Stimulated activated CD8-positive, alpha-beta memory T cell treated with anti-CD3 and anti-CD28 coated beads, Interleukin-12 subunit alpha, Interleukin-12 subunit beta, amount 100 ng/mL, for 1 hour (primary cell): Measurements from ENCODE around the gene SEPTIN11.
"Not testable (repeated sequence)": the region's sequence is repeated elsewhere in the genome, so short reads cannot be mapped to it uniquely, and the experiment has no call there.

Experiments used
- DNase-seq: peaks from one replicate; pipeline ENCODE4 v3.0.0-alpha.2; 2020; ENCODE audit warnings: low read depth

Gene SEPTIN11

GRCh38 chr4:76952071-76952470 is 2.5 kb downstream of the SEPTIN11 start:
- no peak for DNase-seq

DNA sequence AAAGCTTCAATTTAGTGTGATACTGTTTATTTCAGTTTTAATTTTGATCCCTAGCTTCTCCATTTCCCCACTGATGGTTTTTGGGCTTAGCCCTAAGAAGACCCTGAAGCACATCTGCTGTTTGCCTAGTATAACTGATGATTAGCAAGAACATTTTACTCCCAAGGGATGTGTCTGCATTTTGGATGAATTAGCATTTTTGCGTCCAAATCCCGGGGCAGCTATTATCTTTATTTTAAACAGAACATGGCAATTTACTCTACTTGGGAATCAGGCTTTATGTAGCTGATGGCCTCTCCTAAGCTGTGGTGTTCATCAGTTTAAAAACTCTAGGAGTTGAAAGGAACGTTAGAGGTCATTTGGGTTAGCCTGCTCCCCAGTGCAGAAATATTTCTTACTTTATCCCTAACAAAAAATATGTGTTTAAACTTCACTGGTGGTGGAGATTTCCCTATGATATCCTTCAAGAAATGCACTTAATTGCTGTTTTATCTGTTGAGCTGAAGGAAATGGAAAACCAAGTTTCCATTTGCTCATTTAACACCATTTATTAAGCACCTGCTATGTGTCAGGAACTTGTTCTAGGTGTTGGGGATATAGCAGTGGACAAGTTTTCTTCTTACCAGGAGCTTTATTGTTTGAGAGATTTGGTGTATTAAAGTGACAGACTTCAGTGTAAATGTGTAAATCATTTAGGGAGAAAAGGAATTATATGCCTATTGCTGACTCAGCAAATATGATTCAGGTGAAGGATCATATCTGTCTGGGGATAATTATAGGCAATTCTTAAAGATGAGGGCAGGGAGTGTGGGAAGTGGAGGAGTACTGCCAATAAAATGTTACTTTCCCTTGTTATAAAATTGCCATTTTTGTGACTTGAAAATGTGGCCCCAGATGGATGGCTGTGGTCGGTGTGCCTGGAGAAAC is 3.4 kb downstream of the SEPTIN11 start:
- DNase-seq, result no peak

- DNase-seq, result no peak
These were observed 4.4 kb downstream of the SEPTIN11 start for GRCh38 chr4:76953956-76954355.

DNA sequence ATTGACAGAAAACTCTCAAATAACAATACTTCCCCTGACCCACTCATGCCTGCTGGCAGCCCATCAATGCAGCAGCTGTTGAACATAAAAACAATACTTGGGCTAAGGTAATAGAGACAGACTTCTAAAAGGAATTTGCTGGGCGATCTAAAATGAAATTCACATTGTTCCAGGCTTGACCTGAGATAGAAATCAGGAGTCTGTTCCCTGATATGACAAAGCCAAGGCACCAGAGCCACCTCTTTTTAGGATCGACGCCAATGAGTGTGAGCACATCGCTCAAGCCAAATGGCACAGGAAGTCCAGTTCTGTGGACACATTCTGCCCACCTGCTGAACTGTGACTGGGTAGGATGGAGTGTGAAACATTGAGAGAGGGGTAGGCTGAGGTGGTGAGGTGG is 4.9 kb downstream of the SEPTIN11 start:
- DNase-seq, result no peak

DNA sequence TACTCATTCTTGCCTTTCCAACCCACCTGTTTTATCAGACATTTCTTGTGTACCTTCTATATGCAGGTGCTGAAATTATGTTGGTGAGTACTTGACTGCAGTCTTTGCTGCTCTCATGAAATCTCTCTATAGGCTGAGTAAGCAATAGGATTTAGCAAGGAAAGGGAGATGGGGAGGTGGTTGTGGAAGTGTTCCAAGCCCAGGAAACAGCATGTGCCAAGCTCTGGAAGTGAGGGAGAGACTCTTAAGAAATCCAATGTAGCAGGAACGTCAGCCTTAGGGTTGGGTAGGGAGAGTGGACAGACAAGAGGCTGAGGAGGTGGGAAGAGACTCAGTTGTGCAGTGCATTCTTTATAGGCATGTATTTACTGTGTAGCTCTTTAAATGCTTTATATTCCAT is 5.6 kb downstream of the SEPTIN11 start:
- no peak for DNase-seq

DNA sequence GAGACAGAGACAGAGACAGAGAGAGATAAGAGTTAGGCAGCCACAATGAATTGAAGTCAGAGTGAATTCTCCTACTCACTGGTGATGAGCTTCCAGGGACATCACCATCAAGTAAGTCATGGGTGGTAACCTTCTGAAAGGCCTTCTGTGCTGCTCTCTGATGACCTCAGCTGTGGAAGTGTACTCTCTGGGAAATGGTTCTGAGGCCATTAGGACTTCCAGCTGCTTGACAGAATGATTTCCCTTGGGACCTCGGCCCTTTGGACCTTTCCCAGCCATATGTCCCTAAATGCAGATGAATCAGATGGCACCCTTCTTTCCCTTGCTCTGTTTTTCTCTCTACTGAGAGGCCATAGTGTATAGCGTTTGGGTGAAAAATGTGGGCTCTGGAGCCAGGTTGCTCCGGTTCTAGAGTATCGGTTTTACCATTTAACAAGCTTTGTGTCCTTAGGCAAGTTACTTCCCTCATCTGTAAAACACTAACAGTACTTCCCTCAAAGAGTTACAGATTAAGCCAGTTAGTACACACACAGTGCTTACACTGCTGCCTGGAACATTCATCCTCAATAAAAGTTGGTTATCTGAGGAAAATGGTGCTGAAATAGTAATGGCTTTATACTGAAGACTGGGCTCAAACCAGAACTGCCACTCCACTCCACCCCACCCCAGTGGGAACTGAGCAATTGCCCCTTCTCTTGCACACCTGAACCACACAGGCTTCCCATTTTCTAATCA is 7.6 kb downstream of the SEPTIN11 start:
- no peak for DNase-seq

DNA sequence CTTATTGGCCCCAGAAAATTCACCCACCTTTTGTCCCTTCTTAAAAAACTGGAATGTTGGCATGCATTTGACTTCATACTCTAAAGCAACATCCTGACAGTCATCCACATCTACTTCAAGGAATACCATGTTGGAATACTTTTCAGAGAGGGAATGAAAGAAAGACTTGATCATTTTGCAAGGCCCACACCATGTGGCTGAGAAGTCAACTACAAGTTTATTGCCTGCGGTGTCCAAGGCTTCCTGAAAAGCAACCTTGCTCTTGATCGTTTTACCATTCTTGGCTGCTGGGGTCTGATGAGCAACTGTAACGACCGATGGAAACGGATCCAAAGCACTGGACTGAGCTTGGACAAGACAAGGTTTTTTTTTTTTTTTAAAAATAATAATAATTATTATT is 9.3 kb downstream of the SEPTIN11 start:
- DNase-seq, result no peak

- no peak for DNase-seq
These were observed 10.5 kb downstream of the SEPTIN11 start for GRCh38 chr4:76960014-76960413.

- DNase-seq, result no peak
These were observed 13.0 kb downstream of the SEPTIN11 start for GRCh38 chr4:76962406-76963130.

DNA sequence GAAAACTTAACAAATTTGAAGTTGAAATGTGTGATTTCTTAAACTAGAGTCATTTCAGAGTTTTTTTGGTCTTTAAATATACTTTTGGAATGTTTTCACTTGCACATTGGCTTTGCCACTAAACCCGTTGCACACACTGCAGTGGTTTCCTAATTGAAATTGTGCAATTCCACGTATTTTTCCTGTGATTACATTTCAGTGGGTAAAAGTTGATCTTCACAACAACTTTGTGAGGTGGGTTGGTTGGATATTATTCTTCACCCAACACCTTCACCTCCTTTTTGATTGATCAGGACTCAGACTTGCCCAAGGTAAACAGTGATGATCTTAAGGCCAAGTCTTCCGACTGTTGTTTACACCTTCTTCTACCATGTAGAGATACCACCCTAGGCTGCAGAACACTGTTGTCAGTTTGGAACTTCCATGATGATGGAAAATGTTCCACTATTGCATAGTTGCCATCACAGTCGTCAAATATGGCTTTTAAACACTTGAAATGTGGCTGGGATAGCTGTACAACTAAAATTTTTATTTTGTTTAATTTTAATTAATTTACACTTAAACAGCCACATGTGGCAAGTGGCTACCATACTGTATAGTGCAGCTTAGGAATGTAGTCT is 13.7 kb downstream of the SEPTIN11 start:
- DNase-seq, result no peak

GRCh38 chr4:76963927-76964326 is 14.4 kb downstream of the SEPTIN11 start:
- DNase-seq, result not testable (repeated sequence)

GRCh38 chr4:76964769-76965168 is 15.2 kb downstream of the SEPTIN11 start:
- no peak for DNase-seq

DNA sequence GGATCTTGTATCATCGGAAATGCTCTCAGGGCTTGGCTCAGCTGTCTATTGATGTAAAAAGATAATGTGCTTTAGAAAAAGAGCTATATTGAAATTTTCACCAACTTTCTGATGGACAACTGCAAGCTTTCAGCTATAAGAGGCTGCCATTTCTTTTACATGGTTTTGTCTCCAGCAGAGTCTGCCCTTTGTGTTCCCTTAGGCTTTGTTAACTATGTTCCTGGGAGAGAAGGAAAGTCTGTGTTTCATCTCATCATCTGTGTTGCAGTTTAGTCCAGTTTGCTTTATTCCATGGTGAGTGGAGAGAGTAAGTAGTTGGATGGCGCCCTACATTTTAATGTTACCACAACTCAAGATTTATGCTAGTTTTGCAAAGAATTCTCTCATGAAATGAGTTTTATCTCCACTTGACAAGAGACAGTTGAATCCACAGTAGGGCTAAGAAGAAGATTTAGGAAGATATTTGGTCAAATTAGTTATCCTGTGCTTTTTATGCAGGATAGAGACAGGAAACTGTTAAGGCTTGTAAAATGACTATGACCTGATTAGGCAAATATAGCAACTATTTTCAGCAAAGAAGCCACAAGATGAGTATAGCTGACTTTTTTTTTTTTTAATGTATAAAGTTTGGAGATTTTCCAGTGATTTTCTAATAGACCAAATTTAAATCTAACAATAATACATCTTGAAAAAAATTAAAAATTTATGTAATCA is 16.5 kb downstream of the SEPTIN11 start:
- DNase-seq, result no peak

DNA sequence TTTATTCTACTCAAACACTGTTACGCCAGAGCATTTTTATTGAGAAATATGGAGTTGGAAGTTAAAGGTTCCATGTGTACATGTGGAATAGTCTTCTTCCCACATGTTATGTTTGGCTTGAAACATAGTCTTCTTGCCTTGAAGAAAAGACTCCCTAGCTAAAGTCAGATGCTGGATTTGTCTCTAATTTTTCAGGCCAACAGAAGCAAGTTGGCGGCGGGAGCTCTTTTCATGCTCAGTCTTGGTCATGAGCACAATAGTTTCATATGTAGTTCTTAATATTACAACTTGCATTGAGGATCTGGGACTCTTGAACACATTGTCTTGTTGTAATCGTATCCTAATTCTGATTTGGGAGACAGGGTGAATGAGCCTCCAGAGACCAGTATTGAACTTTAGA is 19.4 kb downstream of the SEPTIN11 start:
- no peak for DNase-seq

DNA sequence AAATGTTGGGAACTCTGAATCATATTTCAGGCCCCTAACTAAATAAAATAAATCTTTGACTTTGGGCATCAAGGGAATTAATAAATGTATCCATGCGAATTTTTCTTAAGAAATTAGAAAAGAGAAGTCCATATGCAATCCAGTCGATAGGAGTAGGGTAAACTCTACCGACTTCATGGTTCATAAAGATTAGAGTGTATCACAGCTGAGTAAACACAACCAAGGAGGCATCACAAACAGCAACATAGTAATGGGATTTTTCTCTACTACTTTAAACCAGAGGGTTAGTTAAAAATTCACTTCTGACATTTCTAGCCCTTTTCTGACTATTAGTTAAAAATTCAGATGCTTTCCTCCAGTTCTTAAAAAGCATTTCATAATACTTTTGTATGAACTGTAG is 19.9 kb downstream of the SEPTIN11 start:
- DNase-seq, result no peak

DNA sequence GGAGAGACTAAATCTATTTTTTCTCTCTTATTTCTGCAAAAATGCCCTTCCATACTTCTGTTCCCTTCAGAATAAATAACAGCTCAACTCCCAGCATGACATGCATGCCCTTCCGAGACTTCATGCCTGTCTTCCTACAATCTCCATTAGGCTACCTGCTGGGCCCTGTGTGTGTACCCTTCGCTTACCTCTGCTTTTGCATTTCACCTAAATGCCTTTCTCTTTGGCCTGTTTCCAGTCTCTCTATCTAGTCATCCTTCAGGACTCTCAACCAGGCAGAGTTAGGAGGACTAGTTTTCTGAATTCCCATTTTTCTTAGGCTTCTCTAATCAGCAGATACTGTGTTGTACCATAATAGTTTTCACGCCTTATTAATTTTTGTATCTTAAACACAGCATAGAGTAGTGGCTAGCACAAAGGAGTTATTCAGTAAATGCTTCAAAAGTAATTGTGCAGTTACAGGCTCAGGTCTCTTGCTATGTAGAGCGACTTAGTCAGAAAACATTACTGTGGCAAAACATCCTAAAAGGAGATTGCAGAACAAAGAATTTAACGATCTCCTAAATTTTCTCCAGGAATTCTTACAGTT is 20.5 kb downstream of the SEPTIN11 start:
- DNase-seq, result no peak

DNA sequence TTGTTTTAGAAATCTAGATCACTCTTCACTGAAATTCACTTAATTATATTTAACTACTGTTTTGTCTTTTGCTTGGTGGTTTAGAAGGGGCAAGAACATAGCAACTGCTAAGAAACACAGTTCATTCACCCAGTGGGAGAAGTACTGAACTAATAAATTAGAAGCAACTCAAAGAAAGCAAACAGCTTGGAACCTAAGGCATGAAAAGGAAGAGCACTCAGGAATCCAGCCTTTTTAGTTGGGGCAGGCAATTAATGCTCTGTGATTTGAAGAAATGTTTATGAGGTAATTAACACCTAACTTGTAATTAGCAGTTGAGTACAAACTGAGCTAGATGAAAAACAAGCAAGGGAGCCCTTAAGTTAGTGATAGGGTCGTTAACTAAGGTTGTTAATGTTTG is 22.8 kb downstream of the SEPTIN11 start:
- DNase-seq, result no peak

DNA sequence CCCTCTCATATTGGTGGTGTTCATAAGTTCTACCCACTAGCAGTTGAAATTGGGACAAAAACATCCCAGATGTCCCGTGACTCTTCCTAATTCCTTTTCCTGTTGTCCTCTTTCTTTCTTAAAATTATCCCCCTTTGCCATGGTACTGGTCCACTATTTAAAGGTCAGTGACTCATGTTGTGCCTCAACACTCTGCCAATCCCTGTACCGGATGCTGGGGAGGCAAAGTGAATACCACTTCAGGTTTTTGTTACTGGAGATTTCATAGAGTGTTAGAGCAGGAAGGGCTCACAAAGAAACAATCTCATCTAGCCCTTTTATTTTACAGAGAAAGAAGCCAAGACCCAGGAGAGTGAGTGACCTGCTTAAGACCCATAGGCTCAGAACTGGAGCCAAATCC is 24.6 kb downstream of the SEPTIN11 start:
- DNase-seq, result no peak

- no peak for DNase-seq
These were observed 27.6 kb downstream of the SEPTIN11 start for GRCh38 chr4:76977113-76977512.

DNA sequence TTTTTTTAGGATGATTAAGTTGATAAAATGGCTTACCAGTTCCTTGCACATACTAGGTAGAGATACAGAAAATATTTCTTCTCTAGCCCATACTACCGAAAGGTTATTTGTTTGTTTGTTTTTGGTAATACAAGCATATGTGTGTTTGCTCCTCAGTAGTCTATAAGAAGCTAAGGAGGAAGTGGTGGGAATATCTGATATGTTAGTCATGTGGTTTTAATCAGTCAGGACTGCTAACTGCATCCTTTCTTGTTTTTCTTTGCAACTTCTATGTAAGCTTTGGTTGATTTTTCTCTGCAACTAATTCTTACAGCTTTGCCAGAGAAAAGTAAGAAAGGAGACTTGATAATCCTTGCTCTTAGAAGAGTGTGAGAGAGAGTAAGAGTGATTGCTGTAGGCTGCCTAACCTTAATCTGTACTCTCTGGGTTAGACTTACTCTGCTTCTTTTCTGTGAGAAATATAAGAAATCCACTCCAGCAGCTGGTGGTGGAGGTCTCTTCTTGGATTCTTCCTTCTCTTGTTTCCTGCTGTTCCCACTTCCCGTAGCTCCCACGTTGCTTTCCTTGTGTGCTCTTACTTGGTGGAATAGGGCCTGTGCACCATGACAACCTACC is 28.3 kb downstream of the SEPTIN11 start:
- DNase-seq, result no peak

GRCh38 chr4:76979236-76979635 is 29.7 kb downstream of the SEPTIN11 start:
- no peak for DNase-seq
